Endothelial cell of umbilical vein (primary cell): ENCODE data around the gene DEXI.

Experiments
- EZH2 ChIP-seq: IDR thresholded peaks from 2 replicates; pipeline ENCODE4 v1.6.1; 2012; ENCODE audit warnings: borderline replicate concordance, low read depth, mild to moderate bottlenecking, moderate library complexity, low read length, inconsistent platforms; ENCODE audit not compliant: severe bottlenecking
- GATA2 ChIP-seq: IDR thresholded peaks from 2 replicates; pipeline ENCODE4 v1.7.0; 2011; ENCODE audit warnings: low read depth, mild to moderate bottlenecking, moderate library complexity, mixed read lengths, low read length; ENCODE audit not compliant: insufficient read length, insufficient read depth
- JUN ChIP-seq: IDR thresholded peaks from 2 replicates; pipeline ENCODE4 v1.6.1; 2011; ENCODE audit warnings: borderline replicate concordance, low read depth; ENCODE audit not compliant: insufficient read length, insufficient read depth
- MYC ChIP-seq: IDR thresholded peaks from one replicate; pipeline ENCODE4 v1.6.1; 2011; ENCODE audit warnings: mild to moderate bottlenecking, low read depth, low read length
- POLR2A ChIP-seq: IDR thresholded peaks from 2 replicates; pipeline ENCODE4 v1.6.1; 2012; ENCODE audit warnings: low read depth, mild to moderate bottlenecking, control low read depth, low read length
- POLR2AphosphoS5 ChIP-seq: IDR thresholded peaks from 2 replicates; pipeline ENCODE4 v1.6.1; 2012; ENCODE audit warnings: low read depth, mild to moderate bottlenecking, control low read depth, low read length, moderate library complexity; ENCODE audit not compliant: insufficient read depth
- TF ChIP-seq, protein P1 (sequence below), 2 donors: IDR thresholded peaks; 1 replicate in 1 of 2; 2 replicates in 1 of 2; pipeline ENCODE4 v1.5.1; 2011; ENCODE audit warnings: low read length in 2 of 2, mild to moderate bottlenecking in 2 of 2, moderate library complexity in 2 of 2, control low read depth in 1 of 2, inconsistent platforms in 1 of 2, low read depth in 1 of 2; ENCODE audit not compliant: insufficient read depth in 1 of 2; ENCODE audit errors: extremely low read depth in 1 of 2
- TF ChIP-seq, protein P2 (sequence below): IDR thresholded peaks from 2 replicates; pipeline ENCODE4 v1.6.1; 2011; ENCODE audit not compliant: insufficient read depth, insufficient read length

DNA sequence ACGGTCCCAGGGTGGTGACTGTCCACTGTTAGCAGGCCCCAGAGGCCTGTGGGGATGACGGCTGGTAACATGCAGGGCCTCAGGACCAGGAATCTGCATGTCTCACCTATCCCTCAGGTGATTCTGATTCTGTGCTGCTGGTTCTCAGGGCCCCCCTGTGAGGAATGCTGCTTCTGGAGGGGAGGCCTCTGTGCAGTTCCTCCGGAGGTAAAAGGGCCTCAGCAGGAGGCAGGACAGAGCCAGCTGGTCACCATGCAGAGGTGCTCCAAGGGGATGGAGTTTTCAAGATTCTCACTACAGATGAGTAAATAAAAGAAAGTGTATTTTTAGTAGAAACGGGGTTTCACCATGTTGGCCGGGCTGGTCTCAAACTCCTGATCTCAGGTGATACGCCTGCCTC is 35.9 kb upstream of the DEXI start:
- no peak for TF ChIP-seq POLR2A
- no peak for TF ChIP-seq POLR2AphosphoS5
- TF ChIP-seq, protein P1, sequence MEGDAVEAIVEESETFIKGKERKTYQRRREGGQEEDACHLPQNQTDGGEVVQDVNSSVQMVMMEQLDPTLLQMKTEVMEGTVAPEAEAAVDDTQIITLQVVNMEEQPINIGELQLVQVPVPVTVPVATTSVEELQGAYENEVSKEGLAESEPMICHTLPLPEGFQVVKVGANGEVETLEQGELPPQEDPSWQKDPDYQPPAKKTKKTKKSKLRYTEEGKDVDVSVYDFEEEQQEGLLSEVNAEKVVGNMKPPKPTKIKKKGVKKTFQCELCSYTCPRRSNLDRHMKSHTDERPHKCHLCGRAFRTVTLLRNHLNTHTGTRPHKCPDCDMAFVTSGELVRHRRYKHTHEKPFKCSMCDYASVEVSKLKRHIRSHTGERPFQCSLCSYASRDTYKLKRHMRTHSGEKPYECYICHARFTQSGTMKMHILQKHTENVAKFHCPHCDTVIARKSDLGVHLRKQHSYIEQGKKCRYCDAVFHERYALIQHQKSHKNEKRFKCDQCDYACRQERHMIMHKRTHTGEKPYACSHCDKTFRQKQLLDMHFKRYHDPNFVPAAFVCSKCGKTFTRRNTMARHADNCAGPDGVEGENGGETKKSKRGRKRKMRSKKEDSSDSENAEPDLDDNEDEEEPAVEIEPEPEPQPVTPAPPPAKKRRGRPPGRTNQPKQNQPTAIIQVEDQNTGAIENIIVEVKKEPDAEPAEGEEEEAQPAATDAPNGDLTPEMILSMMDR (IDR thresholded peaks at IDR 0.05; ENCODE audit: extremely low read depth in 1 of 2, insufficient read depth in 1 of 2, low read depth in 1 of 2, low read length in 2 of 2), result no peak
- TF ChIP-seq JUN, result no peak
- no peak for TF ChIP-seq GATA2
- no peak for TF ChIP-seq EZH2
- no peak for TF ChIP-seq MYC
- TF ChIP-seq, protein P2, sequence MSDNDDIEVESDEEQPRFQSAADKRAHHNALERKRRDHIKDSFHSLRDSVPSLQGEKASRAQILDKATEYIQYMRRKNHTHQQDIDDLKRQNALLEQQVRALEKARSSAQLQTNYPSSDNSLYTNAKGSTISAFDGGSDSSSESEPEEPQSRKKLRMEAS, result no peak
